Esophagus muscularis mucosa (tissue), 4 donors: ENCODE results near the gene RIGI.

ENCODE experiments used
- CTCF ChIP-seq, 3 experiments: fragments of 200-600 bp in 2 of 3; fragments of 450-650 bp in 1 of 3; sonication (generic) in 2 of 3; IDR thresholded peaks; one replicate each; pipeline ENCODE4 v1.5.1; 2017 to 2019; ENCODE audit warnings: antibody characterized with exemption in 3 of 3, mild to moderate bottlenecking in 2 of 3, moderate library complexity in 1 of 3
- EP300 ChIP-seq: sonication (generic); formaldehyde crosslinking; IDR thresholded peaks from one replicate; pipeline ENCODE4 v1.6.1; 2017; ENCODE audit warnings: antibody characterized with exemption
- POLR2A ChIP-seq: fragments of 450-650 bp; IDR thresholded peaks from one replicate; pipeline ENCODE4 v1.6.1; 2017; ENCODE audit warnings: antibody characterized with exemption, moderate library complexity, mild to moderate bottlenecking, low read depth
- POLR2AphosphoS5 ChIP-seq, 2 donors: sonication (generic); formaldehyde crosslinking; IDR thresholded peaks; one replicate each; pipeline ENCODE4 v1.6.1; 2017; ENCODE audit warnings: antibody characterized with exemption in 2 of 2

- no peak for TF ChIP-seq CTCF (IDR thresholded peaks at IDR 0.05)
- no peak for TF ChIP-seq POLR2A
- no peak for TF ChIP-seq POLR2AphosphoS5 (IDR thresholded peaks at IDR 0.05)
- no peak for TF ChIP-seq EP300
Observed at GRCh38 chr9:32526707-32527048, 682 bp upstream of the RIGI start.
